ENCODE results near the gene GPC3.

DNA sequence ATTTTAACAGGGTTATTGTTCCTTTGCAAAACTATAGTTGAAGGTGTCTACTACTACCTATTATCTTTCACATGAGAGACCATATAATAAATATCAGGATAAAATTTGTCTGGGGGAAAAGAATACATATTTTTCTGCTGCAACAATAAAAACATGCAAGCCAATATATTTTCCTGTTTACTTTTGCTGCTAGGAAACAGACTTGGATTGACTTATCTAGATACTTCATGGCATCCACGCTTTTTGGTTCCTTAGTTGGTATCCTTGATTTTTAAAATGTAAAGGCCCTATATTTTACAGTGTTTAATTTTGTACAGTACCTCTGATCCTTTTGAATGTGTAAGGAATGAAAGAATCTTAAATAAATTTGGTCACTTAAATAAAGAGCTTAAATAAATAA lies 150.6 kb downstream of the GPC3 start:
- TF ChIP-seq, protein P1, sequence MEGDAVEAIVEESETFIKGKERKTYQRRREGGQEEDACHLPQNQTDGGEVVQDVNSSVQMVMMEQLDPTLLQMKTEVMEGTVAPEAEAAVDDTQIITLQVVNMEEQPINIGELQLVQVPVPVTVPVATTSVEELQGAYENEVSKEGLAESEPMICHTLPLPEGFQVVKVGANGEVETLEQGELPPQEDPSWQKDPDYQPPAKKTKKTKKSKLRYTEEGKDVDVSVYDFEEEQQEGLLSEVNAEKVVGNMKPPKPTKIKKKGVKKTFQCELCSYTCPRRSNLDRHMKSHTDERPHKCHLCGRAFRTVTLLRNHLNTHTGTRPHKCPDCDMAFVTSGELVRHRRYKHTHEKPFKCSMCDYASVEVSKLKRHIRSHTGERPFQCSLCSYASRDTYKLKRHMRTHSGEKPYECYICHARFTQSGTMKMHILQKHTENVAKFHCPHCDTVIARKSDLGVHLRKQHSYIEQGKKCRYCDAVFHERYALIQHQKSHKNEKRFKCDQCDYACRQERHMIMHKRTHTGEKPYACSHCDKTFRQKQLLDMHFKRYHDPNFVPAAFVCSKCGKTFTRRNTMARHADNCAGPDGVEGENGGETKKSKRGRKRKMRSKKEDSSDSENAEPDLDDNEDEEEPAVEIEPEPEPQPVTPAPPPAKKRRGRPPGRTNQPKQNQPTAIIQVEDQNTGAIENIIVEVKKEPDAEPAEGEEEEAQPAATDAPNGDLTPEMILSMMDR (IDR thresholded peaks at IDR 0.05), result no peak
- no peak for TF ChIP-seq POLR2A (IDR thresholded peaks at IDR 0.05)
